ENCODE data around the gene RNF25.

RNF25 gene, protein sequence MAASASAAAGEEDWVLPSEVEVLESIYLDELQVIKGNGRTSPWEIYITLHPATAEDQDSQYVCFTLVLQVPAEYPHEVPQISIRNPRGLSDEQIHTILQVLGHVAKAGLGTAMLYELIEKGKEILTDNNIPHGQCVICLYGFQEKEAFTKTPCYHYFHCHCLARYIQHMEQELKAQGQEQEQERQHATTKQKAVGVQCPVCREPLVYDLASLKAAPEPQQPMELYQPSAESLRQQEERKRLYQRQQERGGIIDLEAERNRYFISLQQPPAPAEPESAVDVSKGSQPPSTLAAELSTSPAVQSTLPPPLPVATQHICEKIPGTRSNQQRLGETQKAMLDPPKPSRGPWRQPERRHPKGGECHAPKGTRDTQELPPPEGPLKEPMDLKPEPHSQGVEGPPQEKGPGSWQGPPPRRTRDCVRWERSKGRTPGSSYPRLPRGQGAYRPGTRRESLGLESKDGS

DNA sequence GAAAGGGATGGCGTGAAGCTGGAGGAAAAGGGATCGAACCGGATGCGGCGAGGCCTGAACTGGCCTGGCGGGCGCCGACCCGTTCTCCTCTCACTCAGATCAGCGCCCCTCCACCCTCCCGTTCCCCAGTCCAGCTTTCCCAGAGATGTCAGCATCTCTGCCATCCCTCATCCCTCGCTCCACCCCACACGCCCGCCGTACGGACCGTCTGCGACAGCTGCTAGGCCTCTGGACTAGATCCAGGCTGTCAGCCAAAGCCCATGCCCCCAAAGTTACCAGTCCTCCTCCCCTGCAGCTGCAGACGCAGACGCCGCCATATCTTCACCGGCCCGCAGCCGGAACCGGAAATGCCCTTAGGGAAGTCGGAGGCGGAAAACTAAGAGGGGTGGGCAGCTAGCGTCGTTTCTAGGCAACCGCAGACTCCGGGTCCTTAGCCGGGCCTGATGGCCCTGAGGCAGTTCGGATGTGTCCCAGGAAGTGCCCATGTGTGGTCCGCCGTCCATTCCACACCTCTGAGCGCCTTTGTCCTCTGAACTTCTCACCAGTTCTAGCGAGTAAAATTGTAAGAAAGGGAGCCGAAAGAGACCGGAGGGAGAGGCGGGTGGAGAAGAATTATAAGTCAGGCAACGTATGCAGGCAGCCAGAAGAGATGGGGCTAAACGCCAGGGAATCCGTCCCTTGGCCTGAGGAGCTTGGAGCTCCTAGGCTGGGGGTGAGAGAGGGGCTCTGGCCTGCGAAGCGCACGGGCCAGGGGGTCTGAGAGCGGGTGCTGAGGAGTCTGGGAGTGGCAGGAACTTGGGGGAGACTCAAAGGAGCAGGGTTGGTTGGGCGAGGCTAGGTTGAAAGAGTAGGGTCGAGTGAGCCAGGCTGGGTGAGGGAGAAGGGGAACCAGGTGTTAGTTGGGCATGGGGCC lies at the start of gene RNF25, which contains the start of gene STK36:
Gene RNF25, minus strand, starts transcription at position 349 of the 913 bp plus-strand sequence. Its CDS starts 32 bp downstream, at position 317.
Gene STK36, plus strand, starts transcription at position 433 of the 913 bp plus-strand sequence. CDS start 744 bp downstream, outside the sequence.
- DNase-seq = peak; percentile 71

DNA sequence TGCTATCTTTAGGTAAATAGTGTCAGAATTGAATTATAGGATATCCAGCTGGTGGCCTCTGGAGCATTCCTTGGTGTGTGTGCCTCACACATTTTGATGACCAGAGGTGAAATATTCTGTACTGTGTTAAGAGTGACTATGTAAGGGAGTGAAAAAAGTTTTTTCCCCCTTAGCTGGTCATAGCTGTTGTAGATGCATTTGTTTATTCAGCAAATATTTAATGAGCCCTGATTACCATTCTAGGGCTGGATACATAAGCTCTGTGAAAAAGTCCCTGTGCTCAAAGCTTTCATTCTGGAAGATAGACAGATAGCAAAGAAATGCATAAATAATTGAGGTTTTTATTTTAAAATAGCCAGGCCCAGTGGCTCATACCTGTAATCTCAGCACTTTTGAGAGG lies 49.7 kb upstream of the RNF25 start:
- no peak for DNase-seq

DNA sequence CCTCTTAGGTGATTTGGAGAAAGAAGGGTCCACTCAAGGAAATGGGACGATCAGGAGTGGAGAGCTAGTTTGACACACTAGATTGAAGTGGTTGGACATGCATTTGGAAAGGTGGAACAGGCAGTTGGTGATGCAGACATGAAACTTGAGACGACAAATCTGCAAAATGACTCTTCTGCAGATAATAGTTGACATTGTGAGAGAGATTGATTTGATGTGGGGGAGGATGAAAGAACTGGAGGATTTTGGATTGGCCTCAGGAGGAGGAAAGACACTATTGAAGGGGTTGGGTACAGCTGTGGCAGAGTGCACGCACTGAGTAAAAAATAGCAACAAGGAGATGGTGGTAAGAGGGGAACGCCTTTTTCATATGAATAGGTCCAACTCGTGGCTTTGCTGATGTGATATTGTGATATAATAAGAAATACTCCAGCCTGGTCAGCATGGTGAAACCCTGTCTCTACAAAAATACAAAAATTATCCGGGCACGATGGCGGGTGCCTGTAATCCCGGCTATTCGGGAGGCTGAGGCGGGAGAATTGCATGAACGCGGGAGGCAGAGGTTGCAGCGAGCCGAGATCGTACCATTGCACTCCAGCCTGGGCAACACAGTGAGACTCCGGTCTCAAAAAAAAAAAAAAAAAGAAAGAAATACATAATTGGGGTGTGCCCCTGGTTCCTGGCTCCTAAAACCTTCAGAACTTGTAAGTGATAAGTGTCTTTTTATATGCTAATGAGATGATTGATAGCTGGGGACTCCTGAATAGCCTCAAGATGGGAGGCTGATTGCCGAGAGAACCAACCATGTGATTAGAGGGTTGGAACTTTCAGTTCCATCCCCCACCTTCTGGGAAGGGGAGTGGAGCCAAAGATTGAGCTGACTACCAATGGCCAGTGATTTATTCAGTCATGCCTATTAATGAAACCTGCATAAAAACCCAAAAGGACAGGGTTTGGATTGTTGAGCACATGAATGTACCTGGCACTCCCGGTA lies 48.5 kb upstream of the RNF25 start:
- DNase-seq = no peak

DNA sequence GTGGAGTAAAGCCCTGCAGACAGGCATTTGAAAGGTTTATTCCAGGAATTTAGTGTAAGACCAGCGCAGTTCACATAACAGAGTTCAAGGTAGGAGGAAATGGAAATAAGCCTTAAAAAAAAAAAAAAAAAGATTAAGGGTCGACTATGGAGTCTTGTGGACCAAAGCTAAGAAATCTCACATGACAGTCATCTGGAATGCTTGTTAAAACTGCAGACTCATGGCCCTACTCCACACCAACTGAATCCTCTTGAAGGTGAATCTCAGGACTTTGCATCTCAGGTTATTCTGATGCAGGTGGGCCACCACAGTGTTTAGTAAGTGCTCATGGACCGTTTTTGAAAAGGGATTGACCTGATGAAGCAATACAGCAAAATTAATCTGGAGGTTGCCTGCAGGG lies 47.7 kb upstream of the RNF25 start:
- DNase-seq = no peak

DNA sequence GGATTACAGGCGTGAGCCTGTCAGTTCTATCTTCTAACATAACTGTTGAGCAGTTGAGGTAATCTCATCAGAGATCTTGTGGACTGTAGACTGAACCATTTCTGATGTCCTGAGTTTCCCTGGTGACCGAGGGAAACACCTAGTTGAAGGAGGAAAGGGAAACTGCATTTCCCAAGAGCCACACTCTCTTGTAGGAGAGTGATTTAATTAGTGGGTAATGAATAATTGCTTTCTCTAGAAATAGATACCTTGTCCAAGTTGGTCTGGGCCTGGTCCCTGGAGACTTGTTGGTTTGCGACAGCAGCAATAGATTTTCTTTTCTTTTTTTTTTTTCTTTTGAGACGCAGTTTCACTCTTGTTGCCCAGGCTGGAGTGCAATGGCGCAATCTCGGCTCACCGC lies 46.3 kb upstream of the RNF25 start:
- no peak for DNase-seq

DNA sequence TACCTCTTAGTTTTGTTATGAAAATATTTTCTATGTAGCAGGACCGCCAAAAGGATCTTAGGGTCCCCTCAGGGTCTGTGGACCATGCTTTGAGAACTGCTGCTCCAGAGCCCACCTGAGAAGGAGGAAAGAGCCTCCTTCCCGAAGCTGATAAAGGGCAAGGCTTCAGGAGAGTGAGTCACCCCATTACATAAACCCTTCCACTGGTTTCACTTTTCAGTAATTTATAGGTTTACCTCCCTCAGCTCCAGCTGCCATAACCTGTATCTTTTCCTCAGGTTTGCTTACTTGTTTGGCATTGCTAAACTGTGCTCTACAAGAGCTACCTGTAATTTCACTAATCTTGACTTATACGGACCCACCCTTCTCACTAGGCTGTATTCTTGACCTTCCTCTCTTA lies 45.5 kb upstream of the RNF25 start:
- no peak for DNase-seq

DNA sequence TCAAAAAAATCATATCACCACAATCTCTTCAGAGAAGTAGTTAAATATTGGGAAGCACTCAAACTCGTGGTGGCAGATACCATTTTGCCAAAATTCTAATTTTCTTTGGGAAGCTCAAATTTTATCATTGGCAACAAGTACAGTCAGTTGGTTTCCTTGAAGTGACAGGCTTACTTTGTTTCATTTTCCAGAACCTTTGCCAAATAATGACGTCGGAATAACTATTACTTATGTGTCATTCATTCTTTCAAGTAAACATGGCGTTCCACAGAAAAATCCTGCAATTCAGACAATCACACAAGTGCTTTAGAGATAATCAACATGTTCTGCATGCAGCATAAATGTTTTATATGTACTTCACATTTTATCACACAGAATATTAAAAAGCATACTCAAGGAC lies 44.3 kb upstream of the RNF25 start:
- DNase-seq = no peak

DNA sequence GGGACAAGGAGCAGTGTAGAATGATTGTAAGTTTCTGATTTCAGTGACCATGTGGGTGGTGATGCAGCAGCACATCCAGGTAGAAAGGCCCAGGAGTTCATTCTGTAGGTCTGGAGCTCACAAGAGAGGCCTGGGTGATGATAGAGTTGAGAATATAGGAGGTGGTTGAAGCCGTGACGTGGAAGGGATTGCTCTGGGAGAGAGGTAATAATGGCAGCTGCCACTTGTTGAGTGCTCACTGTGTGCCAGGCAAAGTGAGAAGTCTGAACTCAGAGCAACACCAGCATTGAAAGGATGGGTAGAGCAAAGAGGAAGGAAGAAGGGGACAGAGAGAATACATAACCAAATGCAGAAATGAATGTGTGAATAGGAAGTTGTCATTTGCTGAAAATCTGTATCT lies 42.1 kb upstream of the RNF25 start:
- DNase-seq = no peak

DNA sequence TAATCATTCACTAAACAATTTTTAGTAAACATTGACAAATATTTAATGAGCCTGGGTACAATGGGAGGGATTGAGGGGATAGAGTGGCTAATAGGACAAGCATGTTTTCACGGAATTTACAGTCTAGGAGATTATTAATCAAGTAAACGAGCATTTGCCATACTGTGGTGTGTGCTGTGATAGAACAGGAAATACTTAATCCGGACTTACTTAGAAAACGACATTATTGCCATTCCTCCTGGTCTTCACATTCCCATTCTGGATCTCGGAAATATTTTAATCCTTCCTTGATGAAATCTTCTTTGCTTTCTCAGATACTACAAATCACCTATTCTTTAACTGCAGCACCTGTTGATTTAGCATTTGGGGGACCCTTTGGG lies 39.7 kb upstream of the RNF25 start:
- DNase-seq = no peak

DNA sequence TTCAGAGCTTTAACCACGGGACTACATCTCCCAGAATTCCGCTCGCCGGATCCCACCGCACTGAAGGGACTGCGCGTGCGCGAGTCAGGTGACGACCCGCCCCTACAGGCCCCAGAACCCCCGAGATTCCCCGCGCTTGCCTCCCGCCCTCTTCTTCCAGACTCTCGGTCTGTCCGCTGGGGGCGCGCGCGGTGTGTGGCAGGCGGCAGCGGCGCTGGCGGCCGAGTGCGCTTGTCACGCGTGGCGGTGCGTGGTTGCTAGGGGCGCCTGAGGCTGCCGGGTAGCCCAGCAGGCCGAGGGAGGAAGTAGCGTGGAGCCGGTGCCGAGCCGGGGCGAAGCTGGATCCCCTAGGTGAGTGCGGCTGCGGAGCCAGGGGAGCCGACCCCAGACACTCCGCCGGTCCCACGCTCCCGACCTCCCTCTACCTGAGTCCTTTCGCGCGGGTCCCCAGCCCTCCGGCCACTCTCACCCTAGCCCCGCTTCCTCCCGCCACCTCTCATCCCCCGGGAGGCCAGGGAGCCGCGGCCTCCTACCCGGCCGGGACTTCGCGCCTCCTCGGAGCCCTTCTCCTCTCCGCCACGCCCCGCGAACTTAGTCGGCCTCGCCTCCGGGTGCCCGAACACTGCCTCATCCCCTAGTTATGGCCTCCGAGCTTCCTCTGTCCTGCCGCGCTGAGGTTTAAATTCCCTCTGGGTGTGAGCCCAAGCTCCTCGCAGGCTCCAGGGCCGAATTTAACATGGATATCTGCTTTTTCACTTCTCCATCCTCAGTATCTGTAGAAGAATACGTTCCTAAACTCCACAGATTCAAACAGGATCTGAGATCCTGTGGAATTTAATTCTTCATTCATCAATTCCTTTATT lies 39.1 kb upstream of the RNF25 start, which contains the start of gene TTLL4:
Gene TTLL4, plus strand, starts transcription at position 149 of the 863 bp plus-strand sequence. CDS start 26,842 bp downstream, outside the sequence.
- DNase-seq = peak; percentile 88

DNA sequence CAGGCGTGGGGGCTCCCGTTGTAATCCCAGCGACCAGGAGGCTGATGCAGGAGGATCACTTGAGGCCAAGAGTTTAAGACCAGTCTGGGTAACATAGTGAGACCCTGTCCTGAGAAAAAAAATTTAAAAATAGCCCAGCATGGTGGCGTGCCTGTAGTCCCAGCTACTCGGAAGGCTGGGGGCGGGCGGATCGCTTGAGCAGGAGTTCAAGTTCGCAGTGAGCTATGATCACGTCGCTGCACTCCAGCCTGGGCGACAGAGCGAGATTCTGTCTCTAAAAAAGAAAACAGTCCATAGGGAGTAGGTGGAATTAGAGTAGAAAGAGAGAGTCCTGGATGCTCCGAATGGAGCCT lies 38.5 kb upstream of the RNF25 start:
- DNase-seq = no peak

DNA sequence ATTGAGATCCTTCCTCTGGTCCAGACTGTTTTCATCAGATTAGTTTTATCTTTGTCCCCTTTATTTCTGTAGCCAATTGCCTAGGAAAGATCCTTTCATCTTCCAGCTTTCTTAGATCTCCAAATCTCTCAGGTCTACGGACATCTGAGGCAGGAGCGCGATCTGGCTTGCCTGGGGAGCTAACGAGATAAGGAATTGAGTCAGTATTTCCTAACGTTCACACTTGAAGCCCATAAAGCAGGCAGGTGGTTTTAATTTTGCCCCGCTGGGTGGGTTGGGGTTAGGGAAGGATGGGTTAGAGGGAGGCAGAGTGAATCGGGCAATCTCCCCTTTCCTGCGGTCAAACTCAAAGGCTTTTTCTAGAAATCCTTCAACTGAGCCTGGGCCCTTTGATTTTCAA lies 38.1 kb upstream of the RNF25 start:
- no peak for DNase-seq

DNA sequence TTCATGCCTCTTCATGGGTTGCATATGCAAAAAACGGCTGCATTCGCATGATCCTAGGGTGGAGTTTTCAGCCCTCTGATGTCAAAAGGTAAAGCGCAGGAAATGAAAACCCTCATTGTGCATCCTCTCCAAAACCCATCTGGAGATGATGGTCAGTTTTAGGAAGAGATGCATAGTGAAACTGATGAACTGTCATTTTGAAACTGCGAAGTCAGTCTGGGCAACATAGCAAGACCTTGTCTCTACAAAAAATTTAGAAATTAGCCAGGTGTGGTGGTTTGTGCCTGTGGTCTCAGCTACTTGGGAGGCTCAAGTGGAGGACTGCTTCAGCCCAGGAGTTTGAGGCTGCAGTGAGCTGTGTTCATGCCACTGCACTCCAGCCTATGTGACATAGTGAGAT lies 36.3 kb upstream of the RNF25 start:
- no peak for DNase-seq

DNA sequence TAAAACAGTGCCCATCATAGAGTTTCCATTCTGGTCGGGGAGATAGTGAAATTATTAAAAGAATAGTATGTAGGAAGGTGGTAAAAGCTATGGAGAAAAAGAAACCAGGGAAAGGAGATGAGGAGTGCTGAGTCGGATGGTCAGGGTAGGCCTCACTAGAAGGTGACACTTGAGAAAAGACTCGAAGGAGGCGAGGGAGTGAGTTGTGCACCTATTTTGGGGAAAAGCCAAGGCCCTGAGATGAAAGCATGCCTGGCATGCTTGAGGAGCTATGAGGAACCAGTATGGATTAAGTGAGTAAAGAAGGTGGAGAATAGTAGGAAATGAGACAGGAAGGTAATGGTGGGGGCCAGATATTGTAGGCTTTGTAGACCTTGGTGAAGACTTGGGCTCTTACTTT lies 31.5 kb upstream of the RNF25 start:
- no peak for DNase-seq

DNA sequence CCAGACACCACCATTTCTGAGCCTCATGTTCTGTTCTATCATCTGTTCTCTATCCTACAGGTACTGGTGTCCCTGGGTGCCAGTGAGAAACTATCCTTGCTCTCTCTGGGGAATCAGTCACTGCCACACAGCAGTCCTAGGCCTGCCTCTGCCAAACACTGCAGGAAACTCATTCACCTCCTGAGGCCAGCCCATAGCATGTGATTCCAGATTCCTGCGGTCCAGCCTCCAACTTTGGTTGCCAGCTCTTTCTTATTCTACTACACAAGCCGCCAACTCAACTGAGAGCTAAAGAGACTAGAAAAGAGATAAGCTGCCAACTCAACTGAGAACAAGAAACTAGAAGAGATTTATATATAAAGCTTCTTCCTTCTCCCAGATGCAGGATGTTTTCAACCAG lies 30.0 kb upstream of the RNF25 start:
- DNase-seq = no peak

DNA sequence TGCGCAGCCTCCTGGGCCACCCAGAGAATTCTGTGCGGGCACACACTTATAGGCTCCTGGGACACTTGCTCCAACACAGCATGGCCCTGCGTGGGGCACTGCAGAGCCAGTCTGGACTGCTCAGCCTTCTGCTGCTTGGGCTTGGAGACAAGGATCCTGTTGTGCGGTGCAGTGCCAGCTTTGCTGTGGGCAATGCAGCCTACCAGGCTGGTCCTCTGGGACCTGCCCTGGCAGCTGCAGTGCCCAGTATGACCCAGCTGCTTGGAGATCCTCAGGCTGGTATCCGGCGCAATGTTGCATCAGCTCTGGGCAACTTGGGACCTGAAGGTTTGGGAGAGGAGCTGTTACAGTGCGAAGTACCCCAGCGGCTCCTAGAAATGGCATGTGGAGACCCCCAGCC lies 27.1 kb upstream of the RNF25 start:
- DNase-seq = no peak

DNA sequence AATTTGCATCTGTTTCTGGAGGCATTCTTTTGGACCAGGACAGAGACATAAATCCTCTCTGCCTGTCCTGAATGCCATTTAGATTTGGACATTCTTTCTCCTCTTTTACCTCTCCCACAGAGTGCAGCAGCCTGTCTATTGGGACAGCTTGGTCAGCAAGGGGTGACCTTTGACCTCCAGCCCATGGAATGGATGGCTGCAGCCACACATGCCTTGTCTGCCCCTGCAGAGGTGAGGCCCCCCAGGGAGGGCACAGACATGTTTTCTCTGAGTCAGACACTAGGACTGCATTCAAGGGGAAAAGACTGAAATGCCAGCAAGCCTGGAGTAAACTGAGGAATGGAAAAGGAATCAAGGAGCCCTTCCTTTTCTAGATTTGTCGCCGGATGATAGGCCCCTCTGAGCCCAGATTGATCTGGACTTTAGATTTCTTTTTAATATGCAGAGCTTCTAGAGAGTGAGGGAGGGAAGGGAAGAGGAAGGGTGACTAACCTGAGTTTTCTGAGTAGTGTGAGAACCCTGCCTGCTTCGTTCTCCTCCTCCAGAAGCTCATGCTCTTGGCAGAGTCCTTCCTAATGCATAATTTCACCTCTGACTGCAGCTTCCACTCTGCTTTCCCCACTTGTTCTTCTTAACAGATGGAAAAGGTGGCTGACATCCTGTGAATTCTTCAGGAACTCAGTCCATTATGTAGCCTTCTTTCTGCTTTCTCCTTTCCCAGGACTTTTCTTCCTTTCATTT lies 22.8 kb upstream of the RNF25 start:
- no peak for DNase-seq

DNA sequence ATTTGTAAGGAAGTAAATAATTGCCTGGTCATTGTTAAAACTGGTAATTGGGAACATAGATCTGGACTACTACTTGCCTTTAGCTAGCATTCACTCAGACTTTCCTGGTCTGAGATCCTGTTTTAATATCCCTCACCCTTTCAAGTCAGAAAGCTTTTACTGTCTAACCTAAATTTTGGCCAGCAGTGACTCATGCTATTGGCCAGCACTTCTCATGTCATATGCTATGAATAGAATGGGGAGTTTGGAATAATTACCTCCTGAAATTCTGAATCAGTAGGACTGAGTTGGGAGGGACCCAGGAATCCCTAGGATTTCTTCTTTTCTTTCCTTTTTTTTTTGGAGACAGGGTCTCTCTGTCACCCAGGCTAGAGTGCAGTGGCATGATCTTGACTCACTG lies 19.4 kb upstream of the RNF25 start:
- DNase-seq = no peak

DNA sequence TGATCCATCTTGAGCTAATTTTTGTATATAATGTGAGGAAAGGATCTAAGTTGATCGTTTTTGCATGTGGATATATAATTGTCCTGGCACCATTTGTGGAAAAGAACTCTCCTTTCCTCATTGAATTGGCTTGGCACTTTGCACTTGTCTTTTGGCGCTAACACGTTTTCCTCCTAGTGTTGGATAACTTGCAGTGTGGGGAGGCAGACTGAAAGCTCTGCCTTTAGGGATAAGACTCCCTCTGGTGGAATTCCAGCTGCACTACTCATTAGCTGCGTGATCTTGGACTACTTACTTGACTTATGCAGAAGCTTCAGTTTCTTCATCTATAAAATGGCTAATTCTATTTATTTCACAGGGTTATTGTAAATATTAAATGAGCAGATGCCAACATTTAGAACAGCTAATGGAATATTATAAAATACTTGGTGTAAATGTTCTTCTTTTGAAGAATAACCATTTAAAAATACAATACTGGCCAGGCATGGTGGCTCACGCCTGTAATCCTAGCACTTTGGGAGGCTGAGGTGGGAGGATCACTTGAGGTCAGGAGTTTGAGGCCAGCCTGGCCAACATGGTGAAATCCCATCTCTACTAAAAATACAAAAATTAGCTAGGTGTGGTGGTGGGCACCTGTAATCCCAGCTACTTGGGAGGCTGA lies 15.7 kb upstream of the RNF25 start:
- DNase-seq = peak; percentile 1

DNA sequence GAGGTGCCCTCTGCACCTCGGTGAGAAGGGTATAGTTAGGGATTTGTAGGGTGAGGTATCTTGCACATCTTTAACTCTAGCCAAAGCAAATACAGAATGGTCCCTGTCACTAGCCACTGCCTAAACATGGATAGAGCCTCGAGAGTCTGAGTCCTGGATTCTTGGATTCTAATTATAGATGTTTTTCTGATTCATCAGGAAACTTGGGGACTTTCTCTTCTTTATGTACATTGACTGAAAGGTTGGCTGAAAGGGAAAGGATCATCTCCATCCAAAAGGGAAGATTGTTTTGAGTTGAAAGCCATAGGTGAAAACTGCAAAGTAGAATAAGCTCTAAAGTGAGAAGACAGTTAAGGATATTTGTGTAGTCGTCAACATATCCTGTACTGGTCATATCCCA lies 8.3 kb upstream of the RNF25 start:
- no peak for DNase-seq
